D721Med (cell line): Measurements from ENCODE around the gene NXN.

Source experiments
- DNase-seq: peaks from one replicate; pipeline ENCODE4 v3.0.0; 2011; ENCODE audit warnings: low spot score; ENCODE audit not compliant: insufficient read length
- FAIRE-seq: peaks from 2 replicates; lab custom pipeline; 2011; peaks lifted over from hg19 to GRCh38; lab: Jason Lieb, UNC
- CTCF ChIP-seq: IDR thresholded peaks from 2 replicates; pipeline ENCODE4 v1.5.1; 2012; ENCODE audit warnings: mild to moderate bottlenecking, control low read depth; ENCODE audit not compliant: insufficient read depth; ENCODE audit errors: missing control alignments

Gene NXN

GRCh38 chr17:979539-980405 lies at the start of gene NXN:
Gene NXN (minus strand): TSS chr17:979776.
- TF ChIP-seq CTCF, result no peak
- peak; percentile 53 for DNase-seq
- FAIRE-seq, result no peak

- no peak for FAIRE-seq
- TF ChIP-seq CTCF, result no peak
- DNase-seq, result no peak
Measured at GRCh38 chr17:1027044-1027443, 47.5 kb upstream of the NXN start.

- no peak for DNase-seq
- no peak for TF ChIP-seq CTCF
- FAIRE-seq, result no peak
Measured at GRCh38 chr17:1026599-1026975, 47.0 kb upstream of the NXN start.

GRCh38 chr17:1025733-1026598 lies 46.4 kb upstream of the NXN start:
- TF ChIP-seq CTCF, result no peak
- FAIRE-seq, result no peak

GRCh38 chr17:1024076-1024475 lies 44.5 kb upstream of the NXN start:
- no peak for FAIRE-seq
- DNase-seq, result no peak
- no peak for TF ChIP-seq CTCF

More at GRCh38 chr17:1025733-1026598, 46.4 kb upstream of the NXN start:
- DNase-seq, result no peak

- no peak for FAIRE-seq
- no peak for DNase-seq
- no peak for TF ChIP-seq CTCF
Measured at GRCh38 chr17:1022278-1023024, 42.9 kb upstream of the NXN start.
